Cardiac septum (tissue), 1 donor: ENCODE data around the gene ERCC4. TPM values are rescaled to one million over a fixed set of nuclear protein-coding genes. Genes with fewer than 3 reads are reported as not detected.
"Not testable (repeated sequence)": the region's sequence is repeated elsewhere in the genome, so short reads cannot be mapped to it uniquely, and the experiment has no call there.

ENCODE experiments used
- DNase-seq: peaks from one replicate; pipeline ENCODE4 v3.0.0-alpha.2; 2020; ENCODE audit warnings: low spot score
- intact Hi-C: fragments of 100-400 bp; cut with DNase I; formaldehyde crosslinking; loops from one replicate; pipeline ENCODE4 v1.14.0; 2022
- long read RNA-seq: library from polyadenylated mRNA; unstranded; transcript quantifications from one replicate; pipeline ENCODE4 v2.0.0, GENCODE V29; 2021
- total RNA-seq: library from RNA; stranded (reverse); fragmentation: NEBNext Ultra II Directional; extraction: Animal tissue kit (Norgen Biotek cat#: 25700); gene quantifications from one replicate; pipeline ENCODE4 v1.2.1, GENCODE V29; 2021
- donor health status: DM: no; HTN: no; CAD: no.

ERCC4 gene
- 12.4 TPM for total RNA-seq
- long read RNA-seq, transcript ERCC4-207 (6 exons, 2,073 nt), result major isoform, 7 of 16 reads
- long read RNA-seq, partial matches to known transcripts, result 3 of 16 reads
- long read RNA-seq, other reads (novel, unspliced or antisense), result 3 of 16 reads

DNA sequence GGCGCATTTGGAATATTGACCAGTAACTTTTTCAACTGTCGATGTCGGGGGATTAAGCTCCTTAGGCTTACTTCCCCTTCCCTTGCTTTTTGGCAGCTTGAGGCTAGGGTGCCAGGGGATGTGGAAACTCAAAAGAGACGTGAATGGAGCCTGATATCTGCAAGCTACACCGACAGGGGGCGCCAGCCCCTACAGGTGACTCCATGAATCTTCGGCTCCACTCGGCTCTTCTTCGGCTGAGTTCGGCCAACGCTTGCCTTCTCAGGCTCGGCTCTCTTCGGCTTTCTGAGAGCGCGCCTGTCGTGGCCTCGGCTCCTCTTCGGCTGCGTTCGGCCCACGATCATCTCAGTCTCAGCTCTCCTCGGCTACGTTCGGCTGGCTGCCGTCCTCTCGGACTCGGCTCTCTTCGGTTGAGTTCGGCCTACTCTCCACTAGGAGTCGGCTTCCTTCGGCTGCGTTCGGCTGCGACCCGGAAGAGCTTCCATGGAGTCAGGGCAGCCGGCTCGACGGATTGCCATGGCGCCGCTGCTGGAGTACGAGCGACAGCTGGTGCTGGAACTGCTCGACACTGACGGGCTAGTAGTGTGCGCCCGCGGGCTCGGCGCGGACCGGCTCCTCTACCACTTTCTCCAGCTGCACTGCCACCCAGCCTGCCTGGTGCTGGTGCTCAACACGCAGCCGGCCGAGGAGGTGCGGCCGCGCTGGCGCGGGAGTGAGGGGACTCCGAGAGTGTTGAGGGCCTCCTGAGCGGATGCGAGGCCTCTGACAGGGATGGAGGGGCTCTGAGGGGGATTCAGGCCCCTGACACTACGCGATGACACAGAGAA lies at the start of gene ERCC4:
Gene ERCC4 (plus strand): TSS at position 472 of the 827 bp plus-strand sequence. CDS start 12 bp downstream, at position 484.
- peak; percentile 99 for DNase-seq
- intact Hi-C loops, result loop anchor here (2.0 to 10.0 kb wide), 6 partner anchors 53 to 707 kb away; no protein-coding TSS in a partner anchor

DNA sequence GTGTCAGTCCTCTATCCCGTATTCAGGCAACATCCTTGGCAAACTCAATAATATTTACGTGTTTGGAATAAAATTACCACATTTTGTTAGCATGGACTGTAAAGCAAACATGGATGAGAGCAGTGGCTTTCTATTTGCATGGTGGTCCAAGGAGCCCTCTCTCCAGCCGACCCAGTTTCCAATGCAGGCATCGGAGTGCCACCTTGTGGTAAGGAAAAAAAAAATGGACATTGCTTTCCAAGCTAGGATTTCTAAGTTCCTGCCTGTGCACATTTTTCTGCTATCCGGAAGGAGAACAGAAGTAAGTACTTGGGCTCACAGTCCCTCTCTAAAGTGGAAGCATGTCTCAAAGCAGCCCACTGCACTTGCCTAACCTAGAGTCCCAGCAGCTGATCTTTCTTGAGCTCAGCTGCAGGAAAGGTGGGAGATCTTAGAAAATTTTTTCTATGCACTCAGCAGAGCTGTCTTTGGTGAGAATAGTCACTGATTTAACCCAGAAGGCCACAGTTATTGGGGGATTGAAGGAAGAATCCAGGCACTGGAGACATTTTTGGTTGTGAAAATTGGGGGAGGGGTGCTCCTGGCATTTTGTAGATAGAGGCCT lies 46.0 kb upstream of the ERCC4 start:
- intact Hi-C loops, result loop anchor here (10.0 kb wide), 2 partner anchors 129 to 979 kb away; no protein-coding TSS in a partner anchor
- DNase-seq, result no peak

DNA sequence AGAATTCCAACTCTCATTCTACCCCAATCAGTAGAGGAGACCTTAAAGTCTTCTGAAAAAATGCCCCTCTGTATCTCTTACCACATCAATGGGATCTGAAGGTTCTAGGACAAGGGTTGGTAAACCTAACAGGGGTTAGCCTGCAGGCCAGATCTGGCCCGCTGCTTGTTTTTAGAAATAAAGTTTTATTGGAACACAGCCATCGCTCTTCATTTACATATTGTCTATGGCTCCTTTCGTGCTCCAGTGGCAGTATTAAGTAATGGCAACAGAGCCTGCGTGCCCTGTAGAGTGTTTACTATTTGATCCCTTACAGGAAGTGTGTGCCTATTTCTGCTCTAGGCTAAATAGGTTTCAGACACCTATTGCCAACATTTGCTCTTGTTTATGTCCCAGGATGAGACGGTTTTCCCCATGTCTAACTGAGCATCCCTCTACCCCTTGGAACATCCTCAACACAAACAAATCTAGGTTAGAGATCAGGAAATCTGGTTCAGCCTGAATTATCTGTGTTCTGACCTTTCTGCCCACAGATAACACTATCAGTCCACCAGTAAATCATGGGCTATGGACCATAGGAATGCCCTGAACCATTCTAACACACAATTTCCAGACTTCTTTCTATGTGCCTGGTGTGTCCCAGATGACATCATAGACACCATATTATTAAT lies 44.2 kb upstream of the ERCC4 start:
- intact Hi-C loops, result loop anchor here (10.0 kb wide), 2 partner anchors 131 to 981 kb away; no protein-coding TSS in a partner anchor
- no peak for DNase-seq

DNA sequence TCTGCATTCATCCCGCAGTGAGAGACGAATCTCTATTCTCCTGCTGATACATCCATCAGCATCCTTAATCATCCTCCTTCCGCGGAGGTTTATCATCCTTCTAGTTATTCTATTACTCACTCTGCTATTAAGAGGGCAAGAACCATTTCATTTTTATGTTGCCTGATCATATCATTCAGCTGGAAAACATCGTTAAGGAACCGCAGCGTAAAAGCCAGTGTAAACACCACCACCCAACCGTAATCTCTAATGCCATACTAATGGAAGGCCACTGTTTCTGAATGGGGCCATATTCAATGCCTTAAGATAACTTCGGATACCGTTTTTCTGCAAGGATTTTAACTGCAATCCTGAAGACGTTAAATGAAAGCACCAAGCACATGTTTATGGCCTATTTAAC lies 36.7 kb upstream of the ERCC4 start:
- intact Hi-C loops, result no loop called here
- no peak for DNase-seq

DNA sequence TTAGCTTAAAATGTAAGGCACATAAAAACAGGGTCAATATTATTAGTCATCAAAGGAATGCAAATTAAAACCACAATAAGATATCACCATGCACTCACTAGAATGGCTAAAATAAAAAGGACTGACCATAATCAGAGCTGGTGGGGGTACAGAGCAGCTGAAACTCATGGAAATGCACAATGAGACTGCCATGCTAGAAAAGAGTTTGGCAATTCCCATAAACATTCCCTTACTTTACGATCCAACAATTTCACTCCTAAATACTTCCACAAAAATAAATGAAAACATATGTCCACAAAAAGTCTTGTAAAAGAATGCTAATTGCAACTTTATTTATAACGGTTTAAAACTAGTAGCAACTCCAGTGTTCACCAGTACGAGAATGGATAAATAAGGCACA lies 36.1 kb upstream of the ERCC4 start:
- intact Hi-C loops, result no loop called here
- DNase-seq, result no peak

DNA sequence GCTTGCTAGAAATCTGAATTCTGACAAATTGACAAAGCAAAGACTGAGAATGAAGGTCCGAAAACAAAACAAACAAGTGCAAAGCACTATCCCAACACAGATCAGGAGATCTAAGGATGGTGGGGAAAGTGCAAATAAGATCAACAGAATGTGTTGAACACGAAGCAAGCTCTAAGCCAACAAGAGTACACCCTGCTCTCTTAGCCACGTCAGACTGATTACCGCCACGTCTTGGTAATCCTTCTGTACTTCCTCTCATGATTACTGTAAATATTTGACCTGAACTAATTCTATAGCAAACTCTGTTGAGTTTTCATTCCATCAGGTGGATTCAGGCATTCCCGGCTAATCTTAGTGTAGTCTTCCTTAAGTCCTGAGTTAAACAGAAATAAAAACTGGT lies 34.3 kb upstream of the ERCC4 start:
- DNase-seq, result no peak
- intact Hi-C loops, result no loop called here

DNA sequence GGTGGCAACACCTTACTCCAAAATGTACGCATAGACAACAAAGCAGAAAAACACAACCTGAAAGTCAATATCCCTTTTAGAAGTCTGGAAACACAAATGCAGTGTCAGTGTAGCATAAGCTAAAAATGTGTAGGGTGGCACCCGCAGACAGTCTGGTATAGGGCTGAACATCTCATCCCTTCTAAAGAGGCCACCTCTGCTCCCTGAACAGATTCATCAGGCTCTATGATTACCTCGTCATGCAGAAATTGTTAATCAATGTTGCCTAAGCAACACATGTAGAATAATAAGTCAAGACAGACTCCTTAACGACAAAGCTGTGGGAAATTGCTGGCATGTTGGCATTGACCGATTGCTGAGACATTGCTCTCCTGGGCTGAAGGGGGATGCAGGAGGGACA lies 33.3 kb upstream of the ERCC4 start:
- no peak for DNase-seq
- intact Hi-C loops, result no loop called here

DNA sequence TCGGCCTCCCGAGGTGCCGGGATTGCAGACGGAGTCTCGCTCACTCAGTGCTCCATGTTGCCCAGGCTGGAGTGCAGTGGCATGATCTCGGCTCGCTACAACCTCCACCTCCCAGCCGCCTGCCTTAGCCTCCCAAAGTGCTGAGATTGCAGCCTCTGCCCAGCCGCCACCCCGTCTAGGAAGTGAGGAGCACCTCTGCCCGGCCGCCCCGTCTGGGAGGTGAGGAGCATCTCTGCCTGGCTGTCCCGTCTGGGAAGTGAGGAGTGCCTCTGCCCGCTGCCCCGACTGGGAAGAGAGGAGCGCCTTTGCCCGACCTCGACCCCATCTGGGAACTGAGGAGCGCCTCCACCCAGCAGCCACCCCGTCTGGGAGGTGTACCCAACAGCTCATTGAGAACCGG lies 30.6 kb upstream of the ERCC4 start:
- DNase-seq, intact Hi-C loops: not testable (repeated sequence)

DNA sequence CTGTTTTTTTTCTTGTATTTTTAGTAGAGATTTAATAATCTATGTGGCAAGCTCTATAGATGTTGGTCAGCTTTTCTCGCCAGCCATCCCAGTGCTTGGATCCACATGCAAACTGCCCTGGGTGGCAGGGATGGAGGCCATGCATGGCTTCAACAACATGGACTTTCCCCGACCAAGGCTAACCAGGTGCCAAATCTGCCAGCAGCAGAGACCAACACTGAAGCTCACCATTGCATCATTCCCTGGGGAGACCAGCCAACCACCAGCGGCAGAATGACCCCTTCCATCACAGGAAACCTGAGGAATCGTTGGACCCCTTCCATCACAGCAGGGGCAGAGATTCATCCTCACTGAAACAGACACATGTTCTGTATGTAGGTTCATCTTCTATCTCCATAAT lies 27.7 kb upstream of the ERCC4 start:
- intact Hi-C loops, result no loop called here
- DNase-seq, result no peak

DNA sequence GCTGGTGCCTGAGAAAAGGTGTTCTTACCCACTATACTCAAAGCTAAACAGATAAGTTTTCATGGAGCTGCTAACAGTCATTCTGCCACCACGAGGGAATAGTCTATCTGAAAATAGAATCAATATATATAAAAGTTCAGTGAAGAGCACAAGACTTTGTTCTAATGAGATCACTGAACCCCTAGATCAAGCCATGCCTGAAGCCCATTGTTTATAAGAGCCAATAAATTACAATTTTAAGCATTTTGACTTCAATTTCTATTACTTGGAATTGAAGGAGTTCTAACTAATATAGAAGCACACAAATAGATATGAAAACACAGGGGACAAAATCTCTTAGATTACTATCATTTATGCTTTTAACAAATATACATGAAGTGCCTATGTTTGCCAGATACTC lies 24.4 kb upstream of the ERCC4 start:
- no peak for DNase-seq
- intact Hi-C loops, result no loop called here

DNA sequence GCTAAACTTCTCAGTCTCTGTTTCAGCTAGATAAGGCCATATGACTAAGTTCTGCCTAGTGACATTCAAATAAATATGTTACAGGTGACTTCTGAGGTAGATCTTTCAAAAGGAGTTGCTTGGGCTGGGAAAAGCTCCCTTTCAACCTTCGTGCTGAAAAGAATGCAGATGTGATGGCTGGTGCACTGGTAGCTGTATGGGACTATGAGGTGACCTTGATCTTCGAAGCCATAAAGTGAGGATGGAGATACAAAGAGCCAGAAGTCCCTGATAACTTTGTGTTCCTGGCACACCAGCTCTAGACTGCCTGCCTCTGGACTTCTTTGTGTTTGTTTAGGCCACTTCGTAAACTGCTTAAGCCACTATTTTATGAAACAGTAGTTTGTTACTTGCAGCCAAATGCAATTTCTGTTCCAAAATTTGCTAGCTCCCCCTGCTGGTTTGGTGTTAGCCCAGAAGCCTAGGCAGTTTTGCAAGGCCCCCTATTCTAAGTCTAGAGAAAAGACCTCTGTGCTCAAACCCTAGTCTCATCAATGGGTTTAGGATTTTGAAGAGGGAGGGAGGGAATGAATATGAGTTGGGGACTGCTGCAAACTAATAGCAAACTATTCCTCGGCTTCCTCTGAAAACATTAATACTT lies 23.3 kb upstream of the ERCC4 start:
- intact Hi-C loops, result no loop called here
- no peak for DNase-seq

DNA sequence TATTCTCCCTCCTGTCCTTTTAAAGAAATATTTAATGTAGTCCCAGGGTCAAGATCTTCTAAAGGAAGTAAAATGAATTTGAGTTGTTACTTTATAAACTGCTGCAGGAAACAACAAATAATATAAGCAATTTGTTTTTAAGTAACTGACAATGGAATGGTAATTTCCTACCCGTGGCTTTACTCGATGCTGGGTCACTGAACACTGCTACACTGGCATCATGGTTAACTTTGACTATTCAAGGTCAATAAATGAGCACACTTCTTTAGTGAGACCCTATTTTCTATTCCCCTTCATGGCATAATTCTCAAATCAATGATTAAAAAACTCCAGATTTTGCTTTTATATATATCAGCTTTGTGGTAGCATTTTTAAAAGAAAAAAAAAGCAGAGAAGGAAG lies 22.1 kb upstream of the ERCC4 start:
- intact Hi-C loops, result no loop called here
- no peak for DNase-seq

DNA sequence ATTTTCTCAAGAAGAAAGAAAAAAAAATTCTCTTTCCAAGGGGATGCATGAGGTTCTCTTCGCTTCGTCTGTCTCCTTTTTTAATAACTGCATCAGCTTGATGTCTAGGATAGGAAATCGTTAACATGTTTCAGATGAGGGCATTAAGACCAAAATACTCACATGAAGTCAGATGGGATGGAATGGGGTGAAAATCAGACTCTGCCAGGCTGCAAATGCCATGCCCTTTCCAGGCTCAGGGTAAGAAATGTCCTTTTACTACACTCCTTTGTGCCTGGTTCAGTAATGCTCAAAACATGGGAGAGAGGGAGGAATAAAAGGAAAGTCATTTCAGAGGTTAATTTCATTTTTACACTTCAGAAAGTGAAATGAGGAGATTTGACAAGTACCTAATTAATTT lies 21.7 kb upstream of the ERCC4 start:
- intact Hi-C loops, result no loop called here
- DNase-seq, result no peak

DNA sequence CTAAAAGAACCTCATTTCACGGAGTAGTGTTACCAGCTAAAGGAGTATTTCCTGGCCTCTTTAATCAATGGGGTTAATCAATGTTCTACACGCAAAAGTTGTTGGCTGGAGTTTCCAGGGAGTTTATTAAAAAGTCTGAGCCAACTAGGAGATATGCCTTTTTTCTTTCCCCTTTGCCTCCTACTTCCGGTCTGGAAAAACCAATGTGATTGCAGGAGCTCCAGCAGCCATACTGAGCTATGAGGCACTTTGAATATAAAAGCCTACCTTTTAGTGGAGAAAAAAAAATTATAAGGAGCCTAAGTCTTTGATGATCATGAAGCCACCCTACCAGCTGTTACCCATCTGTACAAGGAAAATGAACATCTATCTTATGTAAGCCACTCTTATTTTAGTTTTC lies 17.9 kb upstream of the ERCC4 start:
- intact Hi-C loops, result no loop called here
- DNase-seq, result no peak

DNA sequence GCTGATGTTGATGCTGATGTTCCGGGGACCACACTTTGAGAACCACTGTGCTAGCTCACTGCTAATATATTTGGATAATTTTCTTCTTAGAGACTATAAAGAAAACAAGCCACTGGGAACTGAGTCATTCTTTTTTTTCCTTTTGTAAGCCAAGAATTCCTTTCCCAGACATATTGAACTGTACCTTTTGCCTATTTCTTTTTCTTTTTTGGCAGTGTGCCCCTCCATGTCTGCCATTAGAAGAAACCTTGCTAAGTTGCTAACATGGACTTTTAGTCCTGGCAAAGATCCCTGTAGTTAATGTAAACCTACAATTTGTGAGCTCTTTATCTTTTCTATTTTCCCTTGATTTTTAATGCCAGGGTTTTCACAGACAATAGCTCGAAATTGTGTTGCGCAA lies 17.3 kb upstream of the ERCC4 start:
- intact Hi-C loops, result no loop called here
- DNase-seq, result no peak

DNA sequence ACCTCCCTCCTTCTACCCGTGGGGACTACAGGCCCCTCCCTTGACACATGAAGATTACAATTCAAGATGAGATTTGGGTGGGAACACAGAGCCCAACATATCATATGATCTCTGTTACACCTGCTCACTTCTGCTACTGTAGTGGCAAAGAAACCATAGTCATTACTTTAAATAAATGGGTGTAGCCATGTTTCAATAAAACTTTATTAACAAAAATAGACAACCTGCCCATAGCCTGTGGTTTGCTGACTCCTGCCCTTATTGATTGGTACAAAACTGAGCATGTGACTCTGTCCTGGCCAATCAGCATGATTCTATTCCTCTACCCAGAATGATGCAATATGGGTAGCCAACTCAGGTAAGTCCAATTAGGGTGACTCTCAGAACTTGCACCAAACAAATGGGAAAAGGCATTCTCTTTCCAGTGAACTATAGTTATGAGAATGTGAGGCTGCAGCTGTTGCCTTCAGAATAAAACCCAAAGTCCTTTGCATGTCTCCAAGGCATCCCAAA lies 15.7 kb upstream of the ERCC4 start:
- DNase-seq, result no peak
- intact Hi-C loops, result no loop called here

DNA sequence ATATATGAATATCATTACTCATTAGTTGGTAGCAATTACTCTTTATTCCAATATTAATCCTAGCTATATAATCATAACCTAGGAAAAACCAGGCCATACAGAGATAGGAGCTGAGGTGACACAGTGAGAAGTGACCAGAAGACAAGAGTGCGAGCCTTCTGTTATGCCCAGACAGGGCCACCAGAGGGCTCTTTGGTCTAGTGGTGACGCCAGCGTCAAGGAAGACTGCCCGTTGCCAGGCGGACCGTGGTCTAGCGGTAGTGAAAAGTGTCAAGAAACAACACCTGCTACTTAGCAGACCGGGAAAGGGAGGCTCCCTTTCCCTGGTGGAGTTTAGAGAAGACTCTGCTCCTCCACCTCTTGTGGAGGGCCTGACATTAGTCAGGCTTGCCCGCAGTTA lies 15.1 kb upstream of the ERCC4 start:
- DNase-seq, intact Hi-C loops: not testable (repeated sequence)

DNA sequence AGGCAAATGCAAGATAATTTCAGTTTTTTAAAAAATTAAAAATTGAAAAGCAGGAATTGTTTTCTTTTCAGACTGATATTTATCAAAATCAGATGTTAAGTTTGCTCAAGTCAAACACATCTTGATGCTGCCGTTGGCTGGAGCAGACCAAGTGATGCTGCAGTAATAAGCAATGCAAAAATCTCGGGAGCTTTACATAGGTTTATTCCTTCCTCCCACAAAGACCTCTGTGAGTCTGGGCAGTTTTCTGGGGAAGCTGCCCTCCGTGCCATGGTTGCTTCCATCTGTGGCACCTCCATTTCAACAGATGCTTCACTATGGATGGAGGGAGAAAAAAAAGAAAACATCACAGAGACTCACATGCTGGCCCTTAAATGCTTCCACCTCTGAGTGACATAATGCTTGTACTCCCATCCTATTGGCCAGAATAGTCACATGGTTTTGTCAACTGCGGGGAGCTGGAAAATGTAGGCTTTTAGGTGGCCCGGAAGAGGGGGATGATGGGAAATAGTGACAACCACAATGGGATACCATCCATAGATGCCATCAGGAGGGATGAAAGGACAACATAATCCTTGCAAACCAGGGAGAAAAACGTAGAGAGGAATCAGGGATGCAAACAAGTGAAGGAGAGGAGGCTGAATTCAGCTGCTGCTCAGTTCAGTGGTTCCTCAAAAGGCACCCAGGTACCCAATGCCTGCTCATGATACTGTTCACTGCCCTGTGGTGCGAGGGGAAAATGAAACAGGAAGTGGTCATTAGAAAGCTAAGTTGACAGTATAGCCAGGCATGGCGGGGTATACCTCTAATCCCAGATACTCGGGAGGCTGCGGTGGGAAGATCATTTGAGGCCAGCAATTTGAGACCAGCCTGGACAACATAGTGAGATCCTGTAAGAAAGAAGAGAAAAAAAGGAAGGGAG lies 13.5 kb upstream of the ERCC4 start:
- intact Hi-C loops, result no loop called here

DNA sequence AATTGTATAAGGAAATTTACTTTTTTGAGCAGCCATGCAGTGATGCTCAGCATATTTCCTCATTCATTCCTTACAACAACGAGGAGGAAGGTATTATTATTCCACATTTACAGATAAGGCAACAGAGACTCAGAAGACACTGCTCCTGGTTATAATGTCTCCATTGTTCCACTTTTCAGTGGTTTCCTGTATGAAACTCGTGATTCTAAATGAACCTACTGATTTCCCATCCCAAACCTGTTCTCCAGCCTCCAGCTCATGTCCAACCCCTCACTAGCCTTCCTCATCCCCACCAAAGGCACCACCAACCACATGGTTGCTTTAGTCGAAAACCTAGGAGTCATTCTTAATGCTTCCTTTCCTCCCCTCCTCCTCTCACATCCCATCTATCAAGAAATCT lies 12.5 kb upstream of the ERCC4 start:
- no peak for DNase-seq
- intact Hi-C loops, result no loop called here

More for the DNA sequence above, 13.5 kb upstream of the ERCC4 start:
- no peak for DNase-seq
